ENCODE data around the gene ATG101.

The ATG101 gene

DNA sequence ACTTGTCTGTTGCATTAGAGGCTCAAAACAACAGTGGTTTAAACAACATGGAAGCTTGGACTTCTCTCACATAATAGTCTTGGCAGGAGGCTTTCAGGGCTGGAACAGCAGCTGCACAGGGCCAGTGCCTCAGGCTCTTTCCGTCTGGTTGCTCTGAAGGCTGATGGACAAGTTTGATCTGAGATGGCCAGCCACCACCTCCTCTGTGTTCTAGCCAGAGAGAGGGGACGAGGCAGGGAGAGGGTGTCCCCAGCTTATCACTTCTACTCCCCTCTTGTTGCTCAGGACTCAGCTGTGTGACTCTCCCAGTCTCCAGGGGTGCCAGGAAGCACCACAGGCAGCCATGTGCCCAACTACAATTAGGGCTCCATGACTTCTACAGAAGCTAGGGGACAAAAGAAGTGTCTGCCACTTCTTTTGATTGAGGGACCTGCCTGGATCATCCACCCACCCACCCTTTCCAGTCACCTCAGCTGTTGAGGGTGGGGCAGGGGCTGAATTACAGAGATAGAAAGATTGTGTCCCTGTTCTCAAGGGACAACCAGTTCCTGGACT lies 56.3 kb downstream of the ATG101 start:
- H3K4me3 ChIP-seq (ENCODE audit: low read length): no peak overlapping the region
- TF ChIP-seq, protein P1, sequence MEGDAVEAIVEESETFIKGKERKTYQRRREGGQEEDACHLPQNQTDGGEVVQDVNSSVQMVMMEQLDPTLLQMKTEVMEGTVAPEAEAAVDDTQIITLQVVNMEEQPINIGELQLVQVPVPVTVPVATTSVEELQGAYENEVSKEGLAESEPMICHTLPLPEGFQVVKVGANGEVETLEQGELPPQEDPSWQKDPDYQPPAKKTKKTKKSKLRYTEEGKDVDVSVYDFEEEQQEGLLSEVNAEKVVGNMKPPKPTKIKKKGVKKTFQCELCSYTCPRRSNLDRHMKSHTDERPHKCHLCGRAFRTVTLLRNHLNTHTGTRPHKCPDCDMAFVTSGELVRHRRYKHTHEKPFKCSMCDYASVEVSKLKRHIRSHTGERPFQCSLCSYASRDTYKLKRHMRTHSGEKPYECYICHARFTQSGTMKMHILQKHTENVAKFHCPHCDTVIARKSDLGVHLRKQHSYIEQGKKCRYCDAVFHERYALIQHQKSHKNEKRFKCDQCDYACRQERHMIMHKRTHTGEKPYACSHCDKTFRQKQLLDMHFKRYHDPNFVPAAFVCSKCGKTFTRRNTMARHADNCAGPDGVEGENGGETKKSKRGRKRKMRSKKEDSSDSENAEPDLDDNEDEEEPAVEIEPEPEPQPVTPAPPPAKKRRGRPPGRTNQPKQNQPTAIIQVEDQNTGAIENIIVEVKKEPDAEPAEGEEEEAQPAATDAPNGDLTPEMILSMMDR (IDR thresholded peaks at IDR 0.05; ENCODE audit: insufficient read depth, low read depth, low read length, missing control alignments): no peak
- DNase-seq (ENCODE audit: low read depth): no peak
